NCI-H510A treated with DMSO at 0.1 percent for 48 hours (cell line): ENCODE data around the gene RAB6A.
"Not testable (repeated sequence)": the region's sequence is repeated elsewhere in the genome, so short reads cannot be mapped to it uniquely, and the experiment has no call there.

ENCODE experiments used
- DNase-seq: peaks from one replicate; lab custom pipeline; 2025; lab: John Stamatoyannopoulos, UW

Gene RAB6A

DNA sequence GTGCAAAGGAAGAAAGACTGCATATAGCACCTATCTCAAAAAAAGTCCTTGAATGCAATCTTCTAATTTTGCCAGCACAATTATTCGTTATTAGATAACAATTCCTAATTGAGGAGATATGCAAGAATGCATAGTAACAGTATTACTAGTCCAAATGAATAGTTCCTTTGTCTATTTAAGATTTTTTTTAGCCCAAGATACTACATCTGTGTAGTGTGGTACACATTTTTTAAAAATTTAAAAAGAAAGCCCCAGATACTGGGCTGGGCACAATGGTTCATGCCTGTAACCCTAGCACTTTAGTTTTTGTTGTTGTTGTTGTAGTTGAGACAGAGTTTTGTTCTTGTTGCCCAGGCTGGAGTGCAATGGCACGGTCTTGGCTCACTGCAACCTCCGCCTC, 43.7 kb downstream of the RAB6A start:
- no peak for DNase-seq

GRCh38 chr11:73716153-73717056, 44.5 kb downstream of the RAB6A start:
- no peak for DNase-seq

- no peak for DNase-seq
These were observed 45.3 kb downstream of the RAB6A start for GRCh38 chr11:73715541-73715940.

DNA sequence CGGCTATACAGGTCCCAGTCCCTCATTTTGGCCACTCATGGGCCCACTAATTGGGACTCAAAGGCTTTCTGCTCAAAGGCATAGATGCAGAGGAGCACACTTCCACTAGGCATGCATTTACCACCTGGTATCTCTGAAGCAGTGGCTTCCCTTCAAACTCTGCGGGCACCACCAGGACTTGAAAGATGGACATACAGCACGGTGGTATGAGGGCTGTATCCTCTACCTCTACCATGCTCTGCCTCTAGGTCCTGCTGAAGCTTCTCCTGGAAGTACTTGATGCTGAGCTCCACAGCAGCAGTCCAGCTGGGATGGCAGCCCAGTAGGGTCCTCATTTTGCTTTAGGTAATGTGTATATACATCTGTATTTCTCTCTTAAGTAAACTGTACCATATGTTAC, 49.9 kb downstream of the RAB6A start:
- DNase-seq: no peak

DNA sequence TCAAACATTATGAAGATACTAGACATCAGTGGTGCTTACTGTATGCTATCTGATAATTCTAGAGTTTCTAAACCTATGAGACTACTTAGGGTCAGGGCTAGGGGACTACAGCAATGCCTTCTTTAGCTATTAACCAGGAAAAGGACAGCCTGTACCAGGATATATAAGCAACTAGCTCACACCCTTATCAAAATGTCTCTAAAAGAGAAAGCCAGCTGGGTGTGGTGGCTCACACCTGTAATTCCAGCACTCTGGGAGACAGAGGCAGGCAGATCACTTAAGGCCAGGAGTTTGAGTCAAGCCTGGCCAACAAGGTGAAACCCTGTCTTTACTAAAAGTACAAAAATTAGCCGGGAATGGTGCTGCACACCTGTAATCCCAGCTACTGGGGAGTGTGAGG, 55.8 kb downstream of the RAB6A start:
- no peak for DNase-seq

DNA sequence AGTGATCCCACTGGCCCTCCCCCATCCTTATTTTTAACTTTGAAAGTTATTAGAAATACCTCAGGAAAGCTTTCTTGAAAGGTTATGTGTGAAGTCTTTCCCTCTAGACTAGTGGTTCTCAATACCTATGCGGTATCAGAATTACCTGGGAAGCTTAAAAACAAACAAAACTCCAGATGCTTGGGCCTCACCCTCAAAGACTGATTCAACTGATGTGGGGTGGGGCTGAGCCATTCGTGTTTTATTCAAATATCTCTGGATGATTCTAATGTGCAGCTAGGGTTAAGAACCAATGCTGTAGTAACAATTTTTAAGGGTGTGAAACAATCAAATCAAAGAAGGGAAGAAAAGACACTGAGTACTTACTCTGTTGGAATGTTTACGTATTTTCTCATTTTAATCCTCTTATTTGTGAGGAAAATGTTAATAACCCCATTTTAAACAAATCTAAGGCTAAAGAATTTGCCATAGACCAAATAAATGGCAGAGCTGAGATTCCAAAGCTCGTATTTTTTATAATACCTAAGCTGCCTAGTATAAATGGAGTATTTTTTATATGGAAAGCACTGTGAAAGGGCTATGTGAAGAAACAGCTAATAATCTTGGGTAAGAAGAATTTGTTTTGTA, 66.9 kb downstream of the RAB6A start:
- no peak for DNase-seq

DNA sequence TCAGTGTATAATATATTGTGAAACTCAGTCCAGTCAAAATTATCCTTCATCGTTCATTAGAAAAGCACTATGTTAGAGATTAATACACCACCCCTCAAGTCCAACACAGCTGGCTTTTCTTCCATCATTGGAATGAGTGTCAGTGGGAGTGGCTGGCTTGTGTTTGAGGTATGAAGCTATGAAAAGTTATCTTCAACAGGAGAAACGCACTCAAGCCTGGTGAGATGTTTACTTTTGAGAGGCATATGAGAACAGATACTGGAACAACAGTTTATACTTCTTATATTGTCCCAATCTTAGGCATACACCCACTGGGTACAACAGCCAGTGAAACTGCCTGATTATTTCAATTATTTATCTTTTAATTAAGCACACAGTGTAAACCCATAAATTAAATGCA, 80.2 kb downstream of the RAB6A start:
- no peak for DNase-seq

- DNase-seq: not testable (repeated sequence)
These were observed 84.3 kb downstream of the RAB6A start for GRCh38 chr11:73676552-73676951.

DNA sequence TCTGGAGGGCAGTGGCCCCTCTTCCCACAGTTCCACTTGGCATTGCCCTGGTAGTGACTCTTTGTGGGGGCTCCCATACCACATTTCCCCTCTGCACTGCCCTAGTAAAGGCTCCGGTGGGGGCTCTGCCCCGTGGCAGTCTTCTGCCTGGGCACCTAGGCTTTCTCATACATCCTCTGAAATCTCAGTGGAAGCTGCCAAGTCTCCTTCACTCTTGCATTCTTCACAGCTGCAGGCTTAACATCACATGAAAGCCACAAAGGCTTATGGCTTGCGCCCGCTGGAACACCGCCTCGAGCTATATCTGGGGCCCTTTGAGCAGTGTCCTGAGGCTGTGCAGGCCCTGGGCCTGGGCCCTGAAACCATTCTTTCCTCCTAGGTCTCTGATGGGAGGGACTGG, 89.2 kb downstream of the RAB6A start:
- DNase-seq: no peak

DNA sequence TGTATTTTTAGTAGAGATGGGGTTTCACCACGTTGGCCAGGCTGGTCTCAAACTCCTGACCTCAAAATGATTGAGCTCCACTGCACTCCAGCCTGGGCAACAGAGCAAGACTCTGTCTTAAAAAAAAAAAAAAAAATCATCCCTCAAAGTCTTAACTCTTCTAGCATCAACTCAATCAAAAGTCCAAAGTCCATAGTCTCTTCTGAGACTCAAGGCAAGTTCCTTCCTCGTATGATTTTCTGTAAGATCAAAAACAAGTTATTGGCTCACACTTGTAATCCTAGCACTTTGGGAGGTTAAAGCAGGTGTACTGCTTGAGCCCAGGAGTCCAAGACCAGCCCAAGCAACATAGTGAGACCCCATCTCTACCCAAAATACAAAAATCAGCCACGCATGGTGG, 90.1 kb downstream of the RAB6A start:
- no peak for DNase-seq

DNA sequence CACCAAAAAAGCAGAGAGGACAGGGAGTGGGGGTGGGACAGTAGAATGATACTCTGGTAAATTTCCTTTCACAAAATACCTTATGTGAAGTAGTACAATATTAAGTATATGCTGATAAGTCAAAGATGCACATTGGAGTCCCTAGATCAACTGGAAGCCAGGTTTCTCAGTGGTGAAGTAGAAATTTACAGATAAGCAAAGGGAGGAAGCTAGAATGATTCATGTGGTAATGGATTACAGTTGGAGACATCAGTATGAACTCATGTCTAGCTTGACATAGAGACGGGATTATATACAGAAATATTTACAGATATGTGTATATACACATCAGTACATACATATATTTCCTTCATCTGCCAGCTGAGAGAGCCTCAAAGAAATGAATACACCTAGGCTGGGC, 93.0 kb downstream of the RAB6A start:
- no peak for DNase-seq

- DNase-seq: no peak
These were observed 96.0 kb downstream of the RAB6A start for GRCh38 chr11:73664877-73665276.

GRCh38 chr11:73663604-73664495, 97.0 kb downstream of the RAB6A start:
- no peak for DNase-seq

DNA sequence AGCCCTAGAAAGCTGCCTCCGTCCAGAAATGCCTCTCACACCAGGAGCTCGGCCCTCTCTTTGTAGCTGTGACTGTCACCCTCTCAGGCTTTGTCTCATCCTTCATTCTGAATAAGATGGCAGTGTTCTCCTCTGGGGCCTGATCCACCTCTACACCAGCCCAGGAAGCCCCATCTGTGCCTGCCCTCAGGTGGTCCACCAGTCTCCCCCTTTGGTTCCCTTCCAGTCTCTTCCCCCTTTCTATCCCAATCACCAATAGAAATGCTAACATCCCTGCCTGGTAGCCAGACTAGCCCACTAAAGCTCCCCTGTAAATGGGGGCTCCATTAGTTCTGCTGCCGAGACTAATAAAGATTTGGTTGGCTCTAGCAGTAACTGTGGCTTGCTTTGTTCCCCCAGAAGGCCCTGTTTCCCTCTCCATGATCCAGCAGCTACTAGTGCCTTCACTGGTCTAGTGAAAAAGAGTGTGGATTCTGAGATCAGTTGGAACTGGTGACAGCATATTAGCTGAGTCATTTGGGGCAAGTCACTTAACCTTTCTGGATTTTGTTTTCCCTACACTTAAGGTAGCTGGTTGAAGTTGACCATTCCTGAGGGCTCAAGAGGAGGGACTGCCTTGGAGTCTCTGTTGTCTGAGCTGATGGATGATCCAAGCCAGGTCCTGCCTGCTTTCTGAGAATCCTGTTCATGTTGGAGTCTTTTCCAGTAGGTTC, 98.3 kb downstream of the RAB6A start:
- no peak for DNase-seq

DNA sequence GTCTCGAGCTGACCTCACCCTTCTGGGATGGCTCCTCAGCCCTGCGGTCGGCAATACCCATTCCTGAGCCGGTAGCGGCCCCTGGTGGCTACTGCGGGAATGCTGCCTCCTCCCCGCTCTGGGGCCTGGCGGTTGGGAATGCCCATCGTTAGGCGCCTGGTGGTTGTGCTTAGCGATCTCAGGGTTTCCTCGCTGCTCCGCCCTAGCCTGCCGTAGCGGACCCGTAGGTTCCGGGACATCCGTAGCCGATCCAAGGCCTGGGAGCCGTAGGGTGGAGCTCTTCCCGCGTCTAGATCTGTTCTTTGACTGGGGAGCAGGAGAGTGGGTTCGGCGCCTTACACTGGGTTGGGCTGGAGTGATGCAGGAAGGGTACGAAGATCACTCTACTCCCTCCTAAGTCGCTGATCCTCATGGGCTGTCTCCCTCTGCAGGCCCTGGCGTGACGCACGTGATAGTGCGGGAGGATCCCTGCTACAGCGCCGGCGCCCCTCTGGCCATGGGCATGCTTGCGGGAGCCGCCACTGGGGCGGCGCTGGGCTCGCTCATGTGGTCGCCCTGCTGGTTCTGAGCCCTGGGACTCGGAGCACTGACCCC, 99.7 kb downstream of the RAB6A start:
- DNase-seq: peak; percentile 83

GRCh38 chr11:73660497-73661034, 100.3 kb downstream of the RAB6A start:
- no peak for DNase-seq

- DNase-seq: no peak
These were observed 100.9 kb downstream of the RAB6A start for GRCh38 chr11:73659961-73660360.

- DNase-seq: no peak
These were observed 103.9 kb downstream of the RAB6A start for GRCh38 chr11:73656985-73657384.

DNA sequence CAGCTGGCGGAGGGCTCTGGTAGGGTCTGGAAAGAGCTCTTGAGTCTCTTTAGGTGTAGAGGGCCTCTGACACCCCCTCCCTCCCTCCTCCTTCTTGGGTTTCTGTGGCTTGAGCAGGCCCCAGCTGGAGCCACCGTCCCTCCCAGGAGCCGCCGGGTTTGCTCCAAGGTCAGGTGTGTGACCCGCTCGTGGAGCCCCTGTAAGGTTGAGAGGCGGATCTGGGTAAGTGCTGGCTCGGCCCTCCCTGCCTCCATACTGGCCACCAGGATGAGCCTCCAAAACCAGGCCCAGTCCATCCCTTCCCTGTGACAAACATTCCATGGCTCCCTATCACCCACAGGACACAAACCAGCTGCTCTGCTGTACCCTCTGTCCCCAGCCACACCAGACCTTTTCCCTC, 105.2 kb downstream of the RAB6A start:
- DNase-seq: no peak

DNA sequence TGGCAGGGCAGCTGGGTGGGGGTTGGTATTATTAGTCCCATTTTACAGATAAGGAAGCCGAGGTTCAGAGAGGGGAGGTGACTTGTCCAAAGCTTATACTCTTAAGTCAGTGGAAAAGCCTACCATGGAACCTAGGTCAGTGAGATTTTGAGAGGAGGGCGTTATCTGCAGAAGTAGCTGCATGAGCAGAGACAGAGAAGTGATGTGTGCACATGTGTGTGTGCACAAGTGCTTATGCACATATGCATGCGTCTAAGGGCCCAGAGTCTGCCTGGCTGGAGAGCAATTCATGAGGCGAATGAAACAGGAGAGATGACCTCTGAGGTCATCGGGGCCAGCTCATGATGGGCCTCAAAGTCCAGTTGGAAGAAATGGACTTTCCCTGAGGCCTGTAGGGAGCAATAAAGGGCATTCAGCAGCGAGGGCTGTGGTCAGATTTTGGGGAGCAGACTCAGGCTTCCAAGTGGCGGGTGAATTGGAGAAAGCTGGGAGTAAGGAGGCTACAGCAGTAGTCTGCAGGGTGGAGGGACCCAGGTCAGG, 106.3 kb downstream of the RAB6A start:
- no peak for DNase-seq

GRCh38 chr11:73653996-73654395, 106.9 kb downstream of the RAB6A start:
- no peak for DNase-seq
